B cell (primary cell): ENCODE measurements around the gene ILDR1. TPM values are rescaled to one million over a fixed set of nuclear protein-coding genes. Genes with fewer than 3 reads are reported as not detected.

Experiments
- ATAC-seq: fragments of 200-7000 bp; cut with Tn5 transposase; one replicate; pipeline ENCODE4 v1.10.0; 2021; ENCODE audit warnings: low read depth, mild to moderate bottlenecking, moderate number of reproducible peaks, moderate library complexity
- CTCF ChIA-PET: fragments of 350-600 bp; sonication (Branson Sonifier 250); formaldehyde crosslinking; loops from one replicate; lab custom pipeline; 2021; ENCODE audit warnings: antibody characterized with exemption, inconsistent platforms; lab: Charles Lee
- POLR2A ChIA-PET: fragments of 350-600 bp; sonication (Branson Sonifier 250); formaldehyde crosslinking; loops from one replicate; lab custom pipeline; 2021; ENCODE audit warnings: antibody characterized with exemption; lab: Charles Lee
- DNase-seq: peaks from one replicate; pipeline ENCODE4 v3.0.0; 2013
- H2AFZ ChIP-seq: 2 replicates; pipeline ENCODE4 v1.6.1; 2012; ENCODE audit warnings: mild to moderate bottlenecking, low read depth, low read length; ENCODE audit not compliant: insufficient read depth, poor library complexity, severe bottlenecking
- H3K27ac ChIP-seq, 2 donors: 1 replicate in 1 of 2; 2 replicates in 1 of 2; pipeline ENCODE4 v1.5.1; 2012 to 2013; ENCODE audit warnings: low read length in 2 of 2, mild to moderate bottlenecking in 2 of 2, moderate library complexity in 1 of 2
- H3K27me3 ChIP-seq, 4 experiments: fragments of 200-600 bp in 1 of 4; sonication (generic) in 1 of 4; replicated peaks in 1 of 4; 1 replicate in 2 of 4; 2 replicates in 2 of 4; pipeline versions ENCODE4 v1.6.1 to v1.7.0; 2013 to 2016; ENCODE audit warnings: low read length in 3 of 4, mild to moderate bottlenecking in 2 of 4, mixed read lengths in 1 of 4, moderate library complexity in 1 of 4; ENCODE audit not compliant: insufficient read depth in 4 of 4, control insufficient read depth in 3 of 4; ENCODE audit errors: control extremely low read depth in 1 of 4
- H3K36me3 ChIP-seq, 2 experiments: replicated peaks in 1 of 2; 1 replicate in 1 of 2; 2 replicates in 1 of 2; pipeline versions ENCODE4 v1.6.1 to v1.7.1; 2013; ENCODE audit warnings: low read length in 1 of 2; ENCODE audit not compliant: insufficient read depth in 2 of 2, control insufficient read depth in 1 of 2; ENCODE audit errors: control extremely low read depth in 1 of 2, extremely low read depth in 1 of 2
- H3K4me1 ChIP-seq, 2 donors: fragments of 200-600 bp in 1 of 2; sonication (generic) in 1 of 2; 1 replicate in 1 of 2; 2 replicates in 1 of 2; pipeline versions ENCODE4 v1.5.1 to v1.6.1; 2013 to 2017; ENCODE audit warnings: low read length in 2 of 2; ENCODE audit not compliant: control insufficient read depth in 2 of 2, insufficient read depth in 2 of 2
- H3K4me2 ChIP-seq: replicated peaks from 2 replicates; pipeline ENCODE3; 2012; ENCODE audit warnings: mild to moderate bottlenecking, low read depth, low read length; ENCODE audit not compliant: poor library complexity, severe bottlenecking
- H3K4me3 ChIP-seq, 5 experiments: fragments of 200-600 bp in 1 of 5; sonication (generic) in 1 of 5; 1 replicate in 3 of 5; 2 replicates in 2 of 5; pipeline versions ENCODE4 v1.5.1 to v1.7.0; 2011 to 2016; ENCODE audit warnings: low read length in 4 of 5, mild to moderate bottlenecking in 4 of 5, low read depth in 2 of 5, control low read depth in 1 of 5, moderate library complexity in 1 of 5; ENCODE audit not compliant: insufficient read depth in 1 of 5; ENCODE audit errors: control extremely low read depth in 1 of 5, extremely low read depth in 1 of 5
- H3K79me2 ChIP-seq: fragments of 200-600 bp; sonication (generic); one replicate; pipeline ENCODE4 v1.6.0; 2016; ENCODE audit warnings: low read length; ENCODE audit not compliant: control insufficient read depth, insufficient read depth
- H3K9ac ChIP-seq: fragments of 200-600 bp; sonication (generic); 2 replicates; pipeline ENCODE4 v1.6.1; 2017; ENCODE audit warnings: mild to moderate bottlenecking, low read length, moderate library complexity
- H3K9me3 ChIP-seq, 3 donors: one replicate each; pipeline versions ENCODE4 v1.6.1 to v1.7.1; 2013; ENCODE audit warnings: low read length in 2 of 3; ENCODE audit not compliant: control insufficient read depth in 2 of 3, insufficient read depth in 1 of 3; ENCODE audit errors: control extremely low read depth in 1 of 3
- H4K20me1 ChIP-seq: 2 replicates; pipeline ENCODE4 v1.6.0; 2012; ENCODE audit warnings: mild to moderate bottlenecking, low read length; ENCODE audit not compliant: insufficient read depth, control insufficient read depth, poor library complexity, severe bottlenecking
- H3K27ac Mint-ChIP-seq: one replicate; pipeline ENCODE4 v1.8.0; 2021; ENCODE audit warnings: mixed read lengths
- H3K27me3 Mint-ChIP-seq: one replicate; pipeline ENCODE4 v1.8.0; 2021; ENCODE audit warnings: mixed read lengths
- H3K4me1 Mint-ChIP-seq: one replicate; pipeline ENCODE4 v1.8.0; 2021; ENCODE audit warnings: mixed read lengths
- H3K4me3 Mint-ChIP-seq: one replicate; pipeline ENCODE4 v1.8.0; 2021; ENCODE audit warnings: mixed read lengths
- H3K9me3 Mint-ChIP-seq: one replicate; pipeline ENCODE4 v1.8.0; 2022; ENCODE audit warnings: mixed read lengths; ENCODE audit not compliant: insufficient read depth
- EZH2 ChIP-seq: IDR thresholded peaks from 2 replicates; pipeline ENCODE4 v1.6.1; 2012; ENCODE audit warnings: borderline replicate concordance, low read depth, mild to moderate bottlenecking, moderate library complexity, low read length; ENCODE audit not compliant: insufficient read depth, poor library complexity, severe bottlenecking
- WGBS: methylation state at CpG from one replicate; pipeline ENCODE4 v1.1.5; 2013; ENCODE audit warnings: missing lambda C conversion rate; ENCODE audit not compliant: insufficient coverage; 5-methylcytosine and 5-hydroxymethylcytosine counted together
- intact Hi-C: fragments of 100-400 bp; cut with micrococcal nuclease; formaldehyde crosslinking; loops from one replicate; pipeline ENCODE4 v1.10.0; 2022
- polyA plus RNA-seq: library from polyadenylated mRNA; depleted of rRNA; stranded (reverse); fragments of >200 nt; gene quantifications from 2 replicates; pipeline ENCODE4 v1.2.3, GENCODE V29; 2012
- total RNA-seq, 2 donors: library from RNA; stranded (reverse); fragments of 120-200 nt in 1 of 2; gene quantifications; 1 replicate in 1 of 2; 2 replicates in 1 of 2; pipeline versions ENCODE4 v1.2.3 to v1.2.4, GENCODE V29; 2013 to 2022
- TF ChIP-seq, protein P1 (sequence below): fragments of 200-600 bp; IDR thresholded peaks from one replicate; pipeline ENCODE4 v1.8.0; 2022; ENCODE audit warnings: antibody characterized with exemption, mild to moderate bottlenecking

ILDR1 gene
- total and polyA plus RNA-seq, 2 donors (not counting 1 experiment from before 2014, with no cell fraction given), result 1.9 to 4.7 TPM

DNA sequence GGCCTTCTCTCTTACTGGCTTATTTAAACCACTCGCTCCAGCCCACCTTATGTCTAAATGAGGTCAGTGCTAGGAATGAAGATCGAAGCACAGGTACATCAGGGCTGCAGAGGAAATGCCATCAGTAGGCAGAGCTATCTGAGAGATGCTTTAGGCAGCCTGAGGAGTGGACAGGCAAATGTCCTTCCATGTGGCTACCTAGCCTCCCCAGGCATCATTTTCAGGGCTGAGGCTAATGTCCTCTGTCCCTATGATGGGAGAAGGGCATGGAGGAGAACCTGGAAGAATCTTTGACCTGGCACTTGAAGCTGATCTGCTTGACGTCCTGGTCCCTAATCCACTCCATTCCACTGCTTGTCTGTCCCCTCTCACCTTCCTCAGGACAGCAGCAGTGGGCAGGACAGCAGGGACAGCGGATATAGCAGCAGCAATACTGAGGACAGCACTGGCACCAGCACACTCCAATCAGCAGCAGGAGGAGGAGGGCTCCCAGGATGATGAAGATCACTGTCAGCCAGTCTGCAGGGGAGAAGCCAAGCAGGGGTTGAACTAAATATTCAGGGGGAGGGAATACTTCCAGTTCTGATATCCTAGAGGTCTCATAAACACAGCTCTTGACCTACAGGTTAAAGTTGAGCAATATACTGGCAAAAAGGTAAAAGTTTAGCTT is 21.0 kb downstream of the ILDR1 start:
- H3K4me1 Mint-ChIP-seq, result peaks cover 84% of the 10 kb centered on the region
- H3K27me3 Mint-ChIP-seq, result no peaks in the 10 kb centered on the region
- ChIA-PET POLR2A (interaction anchor here (0.6 kb wide), 1 partner anchor 76 kb away, joined by 3 read pairs; no protein-coding TSS in a partner anchor), CTCF (interaction anchor here (0.6 to 2.8 kb wide), 2 partner anchors 21 to 54 kb away, joined by 3 to 8 read pairs; partner anchors contain the start of genes CD86 and ILDR1)
- 100% methylated on average over 1 of the region's 4 CpGs for WGBS
- Histone ChIP-seq H3K4me3 (no peak overlapping the region), H3K27me3 (no peaks in the 10 kb centered on the region), H3K36me3 (peaks cover 0 to 4% of the 10 kb centered on the region in 2 experiments), H2AFZ (no peak overlapping the region), H4K20me1 (no peaks in the 10 kb centered on the region), H3K79me2 (no peaks in the 10 kb centered on the region), H3K27ac (no peak overlapping the region), H3K9ac (no peak overlapping the region), H3K4me2 (no peak overlapping the region), H3K4me1 (peaks cover 66 to 78% of the 10 kb centered on the region in 2 donors), H3K9me3 (no peaks in the 10 kb centered on the region)
- TF ChIP-seq, protein P1, sequence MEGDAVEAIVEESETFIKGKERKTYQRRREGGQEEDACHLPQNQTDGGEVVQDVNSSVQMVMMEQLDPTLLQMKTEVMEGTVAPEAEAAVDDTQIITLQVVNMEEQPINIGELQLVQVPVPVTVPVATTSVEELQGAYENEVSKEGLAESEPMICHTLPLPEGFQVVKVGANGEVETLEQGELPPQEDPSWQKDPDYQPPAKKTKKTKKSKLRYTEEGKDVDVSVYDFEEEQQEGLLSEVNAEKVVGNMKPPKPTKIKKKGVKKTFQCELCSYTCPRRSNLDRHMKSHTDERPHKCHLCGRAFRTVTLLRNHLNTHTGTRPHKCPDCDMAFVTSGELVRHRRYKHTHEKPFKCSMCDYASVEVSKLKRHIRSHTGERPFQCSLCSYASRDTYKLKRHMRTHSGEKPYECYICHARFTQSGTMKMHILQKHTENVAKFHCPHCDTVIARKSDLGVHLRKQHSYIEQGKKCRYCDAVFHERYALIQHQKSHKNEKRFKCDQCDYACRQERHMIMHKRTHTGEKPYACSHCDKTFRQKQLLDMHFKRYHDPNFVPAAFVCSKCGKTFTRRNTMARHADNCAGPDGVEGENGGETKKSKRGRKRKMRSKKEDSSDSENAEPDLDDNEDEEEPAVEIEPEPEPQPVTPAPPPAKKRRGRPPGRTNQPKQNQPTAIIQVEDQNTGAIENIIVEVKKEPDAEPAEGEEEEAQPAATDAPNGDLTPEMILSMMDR, result no peak
- no peak for TF ChIP-seq EZH2
- peak overlapping the region; percentile 76 for H3K27ac Mint-ChIP-seq
- ATAC-seq (no peak), DNase-seq (no peak)
- intact Hi-C loops, result loop anchor here (5.0 kb wide), 3 partner anchors 91 to 576 kb away; partner anchors contain the start of gene PARP15
- H3K4me3 Mint-ChIP-seq, result peak overlapping the region; percentile 27
- no peaks in the 10 kb centered on the region for H3K9me3 Mint-ChIP-seq

DNA sequence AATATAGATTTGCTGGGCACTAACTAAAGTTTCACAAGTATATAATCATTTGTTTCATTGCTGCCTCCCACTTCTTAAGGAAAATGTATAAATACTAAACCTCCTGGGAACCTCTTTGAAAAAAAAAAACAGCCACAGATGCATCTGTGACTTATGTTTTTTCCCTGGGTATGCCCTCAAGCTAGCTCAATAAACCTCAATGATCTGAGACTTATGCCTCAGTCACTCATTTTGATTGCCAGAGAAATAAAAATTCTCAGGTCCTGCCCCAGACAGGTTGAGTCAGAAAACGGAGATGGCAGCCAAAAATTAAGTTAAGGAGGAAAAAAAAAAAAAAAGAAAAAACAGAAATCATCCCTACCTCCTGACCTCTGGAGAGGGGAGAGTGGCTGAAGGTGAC is 22.1 kb downstream of the ILDR1 start:
- H2AFZ ChIP-seq, result no peak overlapping the region
- intact Hi-C loops, result loop anchor here (5.0 kb wide), 4 partner anchors 92 to 577 kb away; partner anchors contain the start of genes HCLS1 and PARP15
- no peaks in the 10 kb centered on the region for H3K9me3 ChIP-seq
- no peak overlapping the region for H3K4me2 ChIP-seq
- no peak overlapping the region for H3K9ac ChIP-seq
- H3K4me3 ChIP-seq, result no peak overlapping the region
- no peak for TF ChIP-seq EZH2
- TF ChIP-seq, protein P1, result no peak
- H3K27ac ChIP-seq, result no peak overlapping the region
- DNase-seq (no peak), ATAC-seq (no peak)
- H3K4me3 Mint-ChIP-seq, result no peak overlapping the region
- no CpG with 5 or more reads among the region's 1 CpG for WGBS
- H3K79me2 ChIP-seq, result no peaks in the 10 kb centered on the region
- ChIA-PET POLR2A (no interaction called here), CTCF (no interaction called here)
- peaks cover 88% of the 10 kb centered on the region for H3K4me1 Mint-ChIP-seq
- no peaks in the 10 kb centered on the region for H3K27me3 Mint-ChIP-seq
- peaks cover 77 to 82% of the 10 kb centered on the region in 2 donors for H3K4me1 ChIP-seq
- no peaks in the 10 kb centered on the region for H3K9me3 Mint-ChIP-seq
- H3K36me3 ChIP-seq, result peaks cover 0 to 4% of the 10 kb centered on the region in 2 experiments
- H3K27me3 ChIP-seq, result no peaks in the 10 kb centered on the region
- no peak overlapping the region for H3K27ac Mint-ChIP-seq
- H4K20me1 ChIP-seq, result no peaks in the 10 kb centered on the region
